ENCODE data around the gene DTX1. TPM values are rescaled to one million over a fixed set of nuclear protein-coding genes. Genes with fewer than 3 reads are reported as not detected.

The DTX1 gene
- polyA plus RNA-seq, 4 donors = 3.9 to 16.0 (median 11.6) TPM

Other genes with a start within 250 kb of the DTX1 start
- 10 to 100 TPM; 10.2 to 15.4 (median 12.7) TPM for gene OAS1, start 149.8 kb upstream of the DTX1 start, polyA plus RNA-seq (ENCODE audit: insufficient read length in 4 of 4)
- gene OAS3, start 118.3 kb upstream of the DTX1 start, polyA plus RNA-seq (ENCODE audit: insufficient read length in 4 of 4) = 10 to 100 TPM in 1 of 4 donors, 1 to 10 TPM in 3; 8.6 to 11.6 (median 9.5) TPM
- 1 to 10 TPM; 5.6 to 8.0 (median 6.8) TPM for gene OAS2, start 78.2 kb upstream of the DTX1 start, polyA plus RNA-seq (ENCODE audit: insufficient read length in 4 of 4)
- gene RASAL1, start 79.0 kb downstream of the DTX1 start, polyA plus RNA-seq (ENCODE audit: insufficient read length in 4 of 4) = 10 to 100 TPM in 1 of 4 donors, 1 to 10 TPM in 2, under 1 TPM in 1; 0.16 to 15.4 (median 7.8) TPM
- gene CFAP73, start 93.0 kb downstream of the DTX1 start, polyA plus RNA-seq (ENCODE audit: insufficient read length in 4 of 4) = 1 to 10 TPM in 1 of 4 donors, under 1 TPM in 3; 0.27 to 3.0 (median 0.75) TPM
- 10 to 100 TPM; 40.3 to 96.0 (median 66.4) TPM for gene DDX54, start 128.7 kb downstream of the DTX1 start, polyA plus RNA-seq (ENCODE audit: insufficient read length in 4 of 4)
- 10 to 100 TPM; 11.6 to 20.7 (median 14.1) TPM for gene RITA1, start 129.0 kb downstream of the DTX1 start, polyA plus RNA-seq (ENCODE audit: insufficient read length in 4 of 4)
- gene TPCN1, start 164.7 kb downstream of the DTX1 start, polyA plus RNA-seq (ENCODE audit: insufficient read length in 4 of 4) = 10 to 100 TPM; 20.4 to 46.8 (median 30.1) TPM